ENCODE measurements around the gene TMPRSS3.

DNA sequence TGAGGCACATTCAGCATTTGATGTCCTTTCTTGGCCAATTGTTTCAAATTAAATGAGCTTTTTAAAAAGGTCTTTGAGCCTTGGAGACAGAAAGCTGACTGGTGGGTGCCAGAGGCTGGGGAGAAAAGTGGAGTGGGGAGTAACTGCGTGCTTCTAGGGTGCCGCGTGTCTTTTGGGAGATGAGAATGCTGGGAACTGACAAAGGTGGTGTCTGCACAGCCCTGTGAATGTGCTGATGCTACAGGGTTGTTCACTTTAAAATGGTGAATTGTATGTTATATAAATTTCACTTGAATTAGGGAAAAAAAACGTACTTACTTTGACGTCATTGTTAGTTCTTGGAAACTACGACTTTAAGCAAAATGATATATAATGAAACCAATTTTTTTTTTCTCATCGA is 21.4 kb downstream of the TMPRSS3 start:
- no peak for TF ChIP-seq RAD21 (IDR thresholded peaks at IDR 0.05; ENCODE audit: low read depth)
- no peak for TF ChIP-seq ZBTB7A (IDR thresholded peaks at IDR 0.05; ENCODE audit: low read depth)
- no peak for TF ChIP-seq CREB1 (IDR thresholded peaks at IDR 0.05; ENCODE audit: low read depth)
- no peak for TF ChIP-seq TCF12 (IDR thresholded peaks at IDR 0.05; ENCODE audit: low read depth)

Measured in Ishikawa (cell line).